K562 (cell line): ENCODE data around the gene SRSF9. TPM values are rescaled to one million over a fixed set of nuclear protein-coding genes. Genes with fewer than 3 reads are reported as not detected.

Experiments used
- PREB ChIP-seq: sonication (generic); formaldehyde crosslinking; IDR thresholded peaks from 2 replicates; pipeline ENCODE4 v1.8.1; 2023; ENCODE audit warnings: mild to moderate bottlenecking, missing genetic modification reagents
- polyA plus RNA-seq, 8 experiments: library from polyadenylated mRNA; depleted of rRNA in 4 of 8; stranded (reverse) in 5 of 8; unstranded in 3 of 8; fragments of >200 nt; fragmentation: Nextera tagmentation in 2 of 8; fragmentation: Illumina TruSeq in 1 of 8; extraction: Ambion mirVana in 2 of 8; extraction: Trizol in 1 of 8; gene quantifications; 2 replicates each; pipeline versions ENCODE4 v1.2.1 to v1.2.3, GENCODE V29; 2011 to 2014; ENCODE audit warnings: inconsistent platforms in 1 of 8, missing spikeins in 1 of 8
- total RNA-seq, 7 experiments: library from RNA; depleted of rRNA in 6 of 7; stranded (reverse); fragments of >200 nt in 6 of 7; fragmentation: Illumina TruSeq in 2 of 7; extraction: Trizol in 2 of 7; gene quantifications; 2 replicates each; pipeline versions ENCODE4 v1.2.1 to v1.2.3, GENCODE V29; 2011 to 2021; ENCODE audit warnings: low replicate concordance in 1 of 7
- TF ChIP-seq, protein P1 (sequence below), 2 experiments: fragments of 450-650 bp; IDR thresholded peaks; 2 replicates each; pipeline ENCODE4 v1.6.1; 2016; ENCODE audit warnings: mild to moderate bottlenecking in 2 of 2, borderline replicate concordance in 1 of 2, low read depth in 1 of 2, moderate library complexity in 1 of 2

Gene SRSF9
- total and polyA plus RNA-seq, 9 of the 15 experiments (the other 6 are each of a cell fraction or from before 2014, with no cell fraction given), result 40.3 to 291 (median 230) TPM

- TF ChIP-seq, protein P1, sequence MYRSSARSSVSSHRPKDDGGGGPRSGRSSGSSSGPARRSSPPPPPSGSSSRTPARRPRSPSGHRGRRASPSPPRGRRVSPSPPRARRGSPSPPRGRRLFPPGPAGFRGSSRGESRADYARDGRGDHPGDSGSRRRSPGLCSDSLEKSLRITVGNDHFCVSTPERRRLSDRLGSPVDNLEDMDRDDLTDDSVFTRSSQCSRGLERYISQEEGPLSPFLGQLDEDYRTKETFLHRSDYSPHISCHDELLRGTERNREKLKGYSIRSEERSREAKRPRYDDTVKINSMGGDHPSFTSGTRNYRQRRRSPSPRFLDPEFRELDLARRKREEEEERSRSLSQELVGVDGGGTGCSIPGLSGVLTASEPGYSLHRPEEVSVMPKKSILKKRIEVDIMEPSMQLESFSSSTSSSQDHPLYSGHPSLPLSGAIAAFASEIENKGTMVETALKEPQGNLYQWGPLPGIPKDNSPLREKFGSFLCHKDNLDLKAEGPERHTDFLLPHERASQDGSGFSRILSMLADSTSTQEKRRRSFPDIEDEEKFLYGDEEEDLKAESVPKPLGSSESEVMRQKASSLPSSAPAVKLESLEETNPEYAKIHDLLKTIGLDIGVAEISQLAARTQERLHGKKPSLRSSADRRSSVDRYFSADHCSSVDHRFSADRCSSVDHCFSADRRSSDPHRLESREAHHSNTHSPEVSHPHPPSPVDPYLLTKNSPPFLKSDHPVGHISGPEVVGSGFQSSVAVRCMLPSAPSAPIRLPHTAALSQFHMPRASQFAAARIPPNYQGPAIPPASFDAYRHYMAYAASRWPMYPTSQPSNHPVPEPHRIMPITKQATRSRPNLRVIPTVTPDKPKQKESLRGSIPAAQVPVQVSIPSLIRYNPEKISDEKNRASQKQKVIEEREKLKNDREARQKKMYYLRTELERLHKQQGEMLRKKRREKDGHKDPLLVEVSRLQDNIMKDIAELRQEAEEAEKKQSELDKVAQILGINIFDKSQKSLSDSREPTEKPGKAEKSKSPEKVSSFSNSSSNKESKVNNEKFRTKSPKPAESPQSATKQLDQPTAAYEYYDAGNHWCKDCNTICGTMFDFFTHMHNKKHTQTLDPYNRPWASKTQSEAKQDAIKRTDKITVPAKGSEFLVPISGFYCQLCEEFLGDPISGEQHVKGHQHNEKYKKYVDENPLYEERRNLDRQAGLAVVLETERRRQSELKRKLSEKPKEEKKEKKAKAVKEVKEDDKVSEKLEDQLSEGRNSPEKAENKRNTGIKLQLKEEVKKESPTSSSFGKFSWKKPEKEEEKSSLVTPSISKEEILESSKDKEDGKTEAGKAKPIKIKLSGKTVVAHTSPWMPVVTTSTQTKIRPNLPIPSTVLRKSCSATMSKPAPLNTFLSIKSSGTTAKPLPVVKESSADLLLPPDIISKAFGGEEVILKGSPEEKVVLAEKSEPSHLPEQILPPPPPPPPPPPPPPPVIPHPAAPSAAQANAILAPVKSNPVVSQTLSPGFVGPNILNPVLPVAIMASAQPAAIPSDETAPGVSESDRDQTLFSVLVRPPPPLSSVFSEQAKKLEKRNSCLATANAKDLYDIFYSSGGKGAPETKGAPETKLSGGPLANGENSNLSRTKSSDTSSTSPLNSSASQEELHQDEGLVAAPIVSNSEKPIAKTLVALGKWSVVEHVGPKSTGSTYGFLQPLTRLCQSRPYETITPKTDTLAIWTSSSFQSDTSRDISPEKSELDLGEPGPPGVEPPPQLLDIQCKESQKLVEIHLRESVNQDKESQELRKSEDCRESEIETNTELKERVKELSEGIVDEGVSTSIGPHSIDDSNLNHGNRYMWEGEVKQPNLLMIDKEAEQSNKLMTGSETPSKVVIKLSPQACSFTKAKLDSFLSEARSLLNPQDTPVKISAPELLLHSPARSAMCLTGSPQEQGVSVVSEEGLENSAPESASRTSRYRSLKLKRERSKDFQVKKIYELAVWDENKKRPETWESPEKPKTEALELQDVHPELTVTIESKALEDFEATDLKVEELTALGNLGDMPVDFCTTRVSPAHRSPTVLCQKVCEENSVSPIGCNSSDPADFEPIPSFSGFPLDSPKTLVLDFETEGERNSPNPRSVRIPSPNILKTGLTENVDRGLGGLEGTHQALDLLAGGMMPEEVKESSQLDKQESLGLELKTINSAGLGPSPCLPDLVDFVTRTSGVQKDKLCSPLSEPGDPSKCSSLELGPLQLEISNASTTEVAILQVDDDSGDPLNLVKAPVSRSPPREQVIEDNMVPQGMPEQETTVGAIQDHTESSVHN (IDR thresholded peaks at IDR 0.05; ENCODE audit: borderline replicate concordance in 1 of 2, low read depth in 1 of 2), result no peak
- no peak for TF ChIP-seq PREB (CRISPR knock-in tag)
Observed at GRCh38 chr12:120421701-120422100, 47.8 kb downstream of the SRSF9 start (continued).
